ENCODE data around the gene SELPLG.

DNA sequence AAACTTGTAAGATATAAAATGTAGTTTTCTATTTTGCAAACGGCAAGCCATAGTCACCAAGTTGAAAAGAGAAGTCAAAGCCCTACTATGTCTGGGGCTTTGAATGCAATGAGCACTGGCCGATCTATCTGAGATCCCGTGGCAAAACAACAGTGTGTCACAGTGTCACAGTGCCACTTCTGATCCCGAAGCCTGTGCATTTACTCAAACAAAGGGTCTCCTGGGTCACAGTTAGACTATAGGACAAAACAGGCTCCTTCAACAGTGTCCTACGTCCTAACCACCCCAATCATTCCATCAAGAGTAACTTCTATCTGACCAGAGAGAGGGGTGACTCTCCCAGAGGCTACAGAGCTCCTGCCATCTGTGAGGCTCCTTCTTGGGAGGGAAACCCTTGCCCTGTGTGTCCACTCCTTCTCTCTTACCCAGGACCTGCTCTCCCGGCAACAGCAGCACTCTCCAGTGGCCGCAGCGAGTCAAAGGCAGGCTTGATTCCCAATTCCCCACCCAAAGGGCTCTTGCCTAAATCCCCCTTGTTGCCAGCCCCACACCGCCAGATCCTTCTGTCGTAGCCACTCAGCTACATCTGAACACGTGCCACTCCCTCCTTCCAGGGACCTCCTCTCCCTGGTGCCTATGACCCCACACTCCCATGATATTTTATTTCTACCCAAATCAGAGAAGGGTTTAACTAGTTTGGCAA, 14.0 kb upstream of the SELPLG start:
- TF ChIP-seq CTCF (IDR thresholded peaks at IDR 0.05; ENCODE audit: borderline replicate concordance, extremely low read depth, low read length, poor library complexity, severe bottlenecking): no peak
- no peak for TF ChIP-seq EZH2 (IDR thresholded peaks at IDR 0.05; ENCODE audit: borderline replicate concordance, low read depth, low read length, severe bottlenecking)
